T-helper 1 cell (primary cell): Measurements from ENCODE around the gene USP47.

Experiments
- DNase-seq, 5 donors: peaks; one replicate each; pipeline ENCODE4 v3.0.0-alpha.2; 2012 to 2020

Gene USP47

DNA sequence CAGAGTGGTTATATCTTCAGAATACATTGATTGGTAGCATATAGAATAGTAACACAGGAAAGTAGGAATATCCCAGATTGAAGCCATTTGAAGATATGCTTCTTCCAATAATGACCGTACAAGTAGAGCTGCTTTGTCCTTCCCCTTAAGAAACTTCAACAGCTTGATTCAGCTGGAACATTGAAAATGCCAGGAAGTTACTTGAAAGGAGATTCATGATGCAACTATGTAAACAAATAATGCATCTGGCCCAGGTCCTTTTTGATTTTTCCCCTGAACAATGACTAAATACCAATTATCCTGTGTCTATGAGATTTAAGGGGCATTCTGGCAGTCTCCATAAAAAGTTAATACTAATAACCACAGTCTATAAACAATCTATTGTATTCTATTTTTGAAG lies 163.7 kb downstream of the USP47 start:
- DNase-seq = no peak

DNA sequence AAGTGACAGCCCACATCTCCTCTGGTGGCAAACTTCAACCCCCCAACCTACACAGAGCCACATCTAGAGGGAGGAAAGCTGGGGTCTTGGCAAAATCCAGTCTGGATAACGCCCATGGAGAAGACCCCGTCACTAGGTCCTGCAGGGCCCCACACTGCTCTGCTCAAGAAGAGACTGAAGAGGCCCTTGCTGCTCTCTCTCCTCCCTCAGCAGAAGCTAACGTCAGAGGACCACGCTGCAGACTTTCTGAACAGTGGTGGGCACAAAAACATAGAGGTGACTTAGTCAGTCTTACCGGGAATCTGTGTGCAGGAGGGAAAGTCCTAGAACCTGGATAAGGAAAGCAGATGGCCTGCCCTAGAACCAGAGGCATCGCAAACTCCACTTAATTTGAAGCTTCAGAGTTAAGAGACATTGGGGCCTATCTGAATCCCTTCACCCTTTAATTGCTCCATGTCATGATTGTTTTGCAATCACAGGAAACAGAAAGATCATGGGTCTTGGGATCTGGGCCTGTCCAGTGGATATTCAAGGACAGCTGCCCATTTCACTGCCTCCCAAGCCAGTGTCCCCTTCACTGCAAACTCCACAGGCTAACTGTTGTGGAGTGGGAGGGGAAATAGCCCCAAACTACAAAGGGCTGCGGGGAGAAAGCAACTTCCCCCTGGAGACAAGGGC lies 164.9 kb downstream of the USP47 start:
- DNase-seq = no peak

DNA sequence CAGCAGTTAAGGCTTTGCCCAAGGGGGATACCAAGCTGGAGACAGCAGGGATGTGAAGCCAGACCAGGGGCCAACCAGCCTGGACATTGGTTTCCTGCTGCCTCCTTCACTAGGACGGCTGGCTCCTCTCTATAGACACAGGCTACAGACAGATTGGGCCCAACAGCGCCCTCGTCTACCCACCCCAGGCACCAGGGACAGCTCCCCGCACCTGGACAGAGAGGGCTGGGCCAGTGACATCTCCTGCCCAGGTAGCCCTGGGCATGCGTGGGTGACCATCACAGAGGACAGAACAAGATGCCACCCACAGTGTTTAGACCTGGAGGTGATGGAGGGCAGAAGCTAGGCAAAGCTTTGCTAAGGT lies 165.4 kb downstream of the USP47 start:
- DNase-seq = no peak

DNA sequence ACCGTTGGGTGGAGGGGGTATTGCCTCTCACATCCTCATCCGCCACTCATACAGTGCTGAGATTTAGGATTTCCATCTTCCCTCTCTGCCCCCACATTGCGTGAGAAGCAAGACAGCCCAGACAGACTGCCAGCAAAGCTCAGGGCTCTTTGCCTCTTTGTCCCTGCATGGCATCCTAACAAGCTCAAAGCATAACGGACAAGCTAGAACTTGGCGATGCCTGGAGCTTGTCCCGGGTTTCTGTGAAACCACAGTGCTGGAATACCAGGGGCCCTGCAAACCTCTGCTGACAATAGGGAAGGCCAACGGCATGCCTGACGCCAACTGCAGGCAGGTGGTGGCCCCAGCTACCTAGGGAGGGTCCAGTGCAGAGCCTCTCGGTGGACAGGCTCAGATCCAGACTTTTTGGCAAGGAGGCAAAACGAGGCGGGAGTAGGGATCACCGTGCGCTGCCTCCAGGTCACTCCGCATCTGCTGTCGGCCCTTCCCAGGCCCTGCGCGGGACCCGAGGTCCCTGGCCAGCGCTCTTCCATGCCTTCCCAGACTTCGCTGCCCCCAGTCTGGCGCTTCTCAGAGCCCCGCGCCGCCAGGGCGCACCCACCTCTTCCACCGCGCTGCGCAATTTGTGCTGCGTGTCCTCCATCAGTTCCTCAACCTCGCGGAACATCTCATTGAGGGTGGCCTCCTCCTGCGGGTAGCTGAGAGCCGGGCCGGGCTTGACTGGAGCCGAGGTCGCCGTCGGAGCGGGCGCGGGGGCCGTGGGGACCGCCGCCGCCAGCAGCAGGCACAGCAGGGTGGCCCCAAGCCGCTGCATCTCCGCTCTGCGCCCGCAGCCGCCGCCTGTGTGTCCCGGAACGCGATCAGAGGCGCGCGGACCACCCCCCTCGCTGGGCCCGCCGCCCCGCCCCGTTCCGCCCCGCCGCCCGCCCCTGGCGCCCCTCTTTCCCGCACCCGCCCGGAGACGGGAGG lies 166.3 kb downstream of the USP47 start, which contains the start of gene DKK3:
Gene DKK3, minus strand, starts transcription at position 858 of the 969 bp plus-strand sequence. Its CDS starts 44 bp downstream, at position 814.
- no peak for DNase-seq
